22Rv1 (cell line): ENCODE measurements around the gene AHCYL2.
A peak's percentile ranks its signal among the peaks of the same experiment; 100 is the strongest.

Experiments used
- H3K27ac ChIP-seq: fragments of 450-650 bp; 2 replicates; pipeline ENCODE4 v1.5.1; 2017
- CTCF ChIP-seq: fragments of 450-650 bp; IDR thresholded peaks from 2 replicates; pipeline ENCODE4 v1.5.1; 2017; ENCODE audit warnings: mild to moderate bottlenecking
- ZFX ChIP-seq: fragments of 450-650 bp; IDR thresholded peaks from 2 replicates; pipeline ENCODE4 v1.6.1; 2017; ENCODE audit warnings: antibody characterized with exemption, borderline replicate concordance

Gene AHCYL2

DNA sequence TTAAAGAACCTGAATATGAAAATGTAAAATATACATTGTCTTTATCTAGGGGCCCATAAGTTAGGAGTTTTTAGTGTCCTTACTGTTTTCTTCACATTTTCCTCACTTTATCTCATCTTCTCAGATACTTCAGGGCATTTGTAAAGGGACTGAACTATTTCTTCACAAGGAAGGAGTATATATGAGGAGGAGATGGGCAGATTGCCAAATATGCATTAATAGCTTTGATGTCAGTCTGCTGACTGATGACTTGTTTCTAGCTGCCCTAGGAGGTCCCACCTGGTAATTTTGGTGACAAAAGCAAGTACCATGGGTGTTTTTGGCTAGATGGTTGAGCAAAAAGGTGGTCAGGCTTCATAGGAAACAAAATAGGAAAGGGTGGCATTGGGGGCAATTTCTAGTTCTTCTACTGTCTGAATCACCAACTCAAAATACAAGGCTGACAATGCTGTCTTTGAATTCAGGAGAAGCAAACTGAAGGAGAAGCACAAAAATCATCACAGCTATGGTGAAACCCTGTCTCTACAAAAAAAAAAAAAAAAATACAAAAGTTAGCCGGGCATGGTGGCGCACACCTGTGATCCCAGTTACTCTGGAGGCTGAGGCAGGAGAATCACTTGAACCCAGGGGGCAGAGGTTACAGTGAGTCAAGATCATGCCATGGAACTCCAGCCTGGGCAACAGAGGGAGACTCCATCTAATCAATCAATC is 199.0 kb downstream of the AHCYL2 start:
- no peak overlapping the region for H3K27ac ChIP-seq
- no peak for TF ChIP-seq ZFX
- no peak for TF ChIP-seq CTCF

- TF ChIP-seq ZFX: no peak
- TF ChIP-seq CTCF: no peak
- no peak overlapping the region for H3K27ac ChIP-seq
Measured at GRCh38 chr7:129426482-129426881, 201.7 kb downstream of the AHCYL2 start.

DNA sequence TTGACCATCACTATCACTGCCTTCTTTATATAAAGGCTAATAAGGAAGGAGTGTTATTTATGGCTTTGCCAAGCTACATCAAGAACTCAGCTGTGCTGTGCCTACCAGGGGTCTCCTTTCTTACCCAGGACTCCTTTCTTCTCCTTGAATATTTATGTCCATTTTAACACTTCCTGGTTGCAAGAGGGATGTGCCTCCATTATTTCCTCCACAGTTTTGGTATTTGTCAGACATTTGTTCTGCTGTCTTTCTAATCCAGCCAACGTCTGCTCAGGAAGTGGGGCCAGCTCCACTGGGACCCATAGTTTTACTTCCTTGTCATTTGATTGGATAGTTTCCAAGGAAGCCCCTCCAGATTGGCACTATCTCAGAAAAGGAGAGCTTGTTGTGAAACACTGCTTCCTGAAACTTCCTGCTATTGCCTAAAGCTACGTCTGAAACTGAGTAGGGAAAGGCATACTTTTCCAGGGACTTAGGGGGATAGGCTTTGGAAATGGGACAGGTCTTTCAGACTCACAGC is 202.8 kb downstream of the AHCYL2 start:
- H3K27ac ChIP-seq: no peak overlapping the region
- TF ChIP-seq ZFX (no peak), CTCF (no peak)

- no peak for TF ChIP-seq CTCF
- no peak for TF ChIP-seq ZFX
- no peak overlapping the region for H3K27ac ChIP-seq
Measured at GRCh38 chr7:129431911-129432643, 207.2 kb downstream of the AHCYL2 start.

DNA sequence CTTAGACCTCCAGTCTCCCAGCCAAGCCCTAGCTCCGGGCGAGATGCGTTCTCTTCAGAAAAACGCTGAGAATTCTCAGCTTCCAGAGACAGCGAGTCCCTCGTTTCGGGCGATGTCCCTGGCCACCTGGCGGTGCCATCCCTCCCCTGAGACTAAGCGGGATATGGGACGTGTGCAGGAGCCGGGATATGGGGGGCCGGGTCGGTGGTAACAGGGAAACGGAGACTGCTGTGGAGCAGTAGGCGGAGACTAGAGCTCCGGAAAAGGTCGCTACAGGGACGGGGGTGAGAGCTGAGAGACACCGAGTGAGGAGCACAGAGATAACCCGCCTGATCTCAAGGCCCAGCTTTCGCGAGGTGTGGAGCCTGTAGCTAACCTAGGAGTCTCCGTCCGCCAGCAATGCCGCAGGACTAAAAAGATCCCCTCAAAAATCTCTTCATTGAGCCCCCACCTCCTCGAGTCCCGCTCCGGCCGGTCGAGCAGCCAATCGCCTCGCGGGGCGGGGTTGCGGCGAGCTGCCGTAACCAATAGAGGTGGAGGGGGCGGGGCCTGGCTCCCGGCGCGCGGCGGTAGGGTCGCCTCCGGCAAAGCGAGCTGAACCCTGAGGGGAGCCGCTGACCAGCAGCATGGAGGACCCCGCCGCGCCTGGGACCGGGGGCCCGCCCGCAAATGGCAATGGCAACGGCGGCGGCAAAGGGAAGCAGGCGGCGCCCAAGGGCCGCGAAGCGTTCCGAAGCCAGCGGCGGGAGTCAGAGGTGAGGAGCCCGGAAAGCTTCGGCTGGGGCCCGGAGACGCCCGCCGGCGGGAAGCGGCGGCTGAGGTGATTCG is 209.2 kb downstream of the AHCYL2 start, which contains the start of gene STRIP2:
Gene STRIP2 (plus strand): TSS at position 586 of the 828 bp plus-strand sequence. CDS start 41 bp downstream, at position 627.
- TF ChIP-seq ZFX (no peak), CTCF (peak; percentile 25)
- H3K27ac ChIP-seq: no peak within 1 kb of the TSS

- no peak overlapping the region for H3K27ac ChIP-seq
- TF ChIP-seq ZFX: no peak
- no peak for TF ChIP-seq CTCF
Measured at GRCh38 chr7:129434675-129435318, 210.0 kb downstream of the AHCYL2 start.
